Caco-2 (cell line): ENCODE data around the gene LNX2. TPM values are rescaled to one million over a fixed set of nuclear protein-coding genes. Genes with fewer than 3 reads are reported as not detected.

ENCODE experiments used
- BruUV-seq: library from RNA; stranded (reverse); fragments of 400-500 nt; replicated peaks from 2 replicates; lab custom pipeline; 2021; lab: Mats Ljungman, UMichigan
- CTCF ChIA-PET: fragments of 300-600 bp; sonication (Branson Sonifier 250); formaldehyde crosslinking; loops from one replicate; lab custom pipeline; 2022; ENCODE audit warnings: antibody characterized with exemption; lab: Charles Lee
- POLR2A ChIA-PET: fragments of 300-600 bp; sonication (Branson Sonifier 250); formaldehyde crosslinking; loops from one replicate; lab custom pipeline; 2022; ENCODE audit warnings: antibody characterized with exemption; lab: Charles Lee
- DNase-seq, 2 experiments: peaks; one replicate each; pipeline versions ENCODE4 v3.0.0 to v3.0.0-alpha.2; 2020 to 2022
- H3K27me3 ChIP-seq: replicated peaks from 2 replicates; pipeline ENCODE4 v1.6.0; 2011; ENCODE audit warnings: low read length; ENCODE audit not compliant: control insufficient read depth, insufficient read depth
- H3K36me3 ChIP-seq: 2 replicates; pipeline ENCODE4 v1.5.1; 2011; ENCODE audit warnings: low read length; ENCODE audit not compliant: control insufficient read depth, insufficient read depth
- H3K4me1 ChIP-seq: fragments of 250-450 bp; sonication (Bioruptor Pico); 2 replicates; pipeline ENCODE4 v1.5.1; 2020; ENCODE audit warnings: mild to moderate bottlenecking
- H3K4me3 ChIP-seq: 2 replicates; pipeline ENCODE4 v1.5.1; 2011; ENCODE audit warnings: low read depth, mild to moderate bottlenecking, control low read depth, low read length
- H3K9me3 ChIP-seq: fragments of 250-450 bp; sonication (Bioruptor Pico); 2 replicates; pipeline ENCODE4 v1.5.1; 2020; ENCODE audit warnings: mild to moderate bottlenecking, moderate library complexity
- H3K27ac Mint-ChIP-seq: one replicate; pipeline ENCODE4 v1.8.0; 2022; ENCODE audit warnings: mixed read lengths; ENCODE audit not compliant: unreplicated experiment
- H3K27me3 Mint-ChIP-seq: one replicate; pipeline ENCODE4 v1.8.0; 2022; ENCODE audit warnings: mixed read lengths; ENCODE audit not compliant: insufficient read depth, unreplicated experiment
- H3K36me3 Mint-ChIP-seq: one replicate; pipeline ENCODE4 v1.8.0; 2022; ENCODE audit warnings: mild to moderate bottlenecking, mixed read lengths; ENCODE audit not compliant: insufficient read depth, unreplicated experiment
- H3K4me1 Mint-ChIP-seq: one replicate; pipeline ENCODE4 v1.8.0; 2022; ENCODE audit warnings: low read depth, mixed read lengths; ENCODE audit not compliant: unreplicated experiment
- H3K4me3 Mint-ChIP-seq: one replicate; pipeline ENCODE4 v1.8.0; 2022; ENCODE audit warnings: mild to moderate bottlenecking, moderate library complexity, mixed read lengths; ENCODE audit not compliant: unreplicated experiment
- H3K9me3 Mint-ChIP-seq: one replicate; pipeline ENCODE4 v1.8.0; 2022; ENCODE audit warnings: mixed read lengths; ENCODE audit not compliant: unreplicated experiment
- intact Hi-C: fragments of 100-400 bp; cut with micrococcal nuclease; formaldehyde crosslinking; loops from one replicate; pipeline ENCODE4 v1.10.0; 2022; ENCODE audit not compliant: unreplicated experiment
- total RNA-seq: library from RNA; stranded (reverse); gene quantifications from 2 replicates; pipeline ENCODE4 v1.2.3, GENCODE V29; 2022
- TF ChIP-seq, protein P1 (sequence below), 2 experiments: fragments of 200-600 bp in 1 of 2; IDR thresholded peaks; 1 replicate in 1 of 2; 2 replicates in 1 of 2; pipeline versions ENCODE4 v1.5.1 to v1.8.0; 2011 to 2022; ENCODE audit warnings: antibody characterized with exemption in 1 of 2, control low read depth in 1 of 2, inconsistent platforms in 1 of 2, low read depth in 1 of 2, low read length in 1 of 2, mild to moderate bottlenecking in 1 of 2, moderate library complexity in 1 of 2; ENCODE audit not compliant: insufficient read depth in 1 of 2, severe bottlenecking in 1 of 2, unreplicated experiment in 1 of 2

LNX2 gene
- total RNA-seq, 1 experiment from 2014 or later, result 24.4 TPM

DNA sequence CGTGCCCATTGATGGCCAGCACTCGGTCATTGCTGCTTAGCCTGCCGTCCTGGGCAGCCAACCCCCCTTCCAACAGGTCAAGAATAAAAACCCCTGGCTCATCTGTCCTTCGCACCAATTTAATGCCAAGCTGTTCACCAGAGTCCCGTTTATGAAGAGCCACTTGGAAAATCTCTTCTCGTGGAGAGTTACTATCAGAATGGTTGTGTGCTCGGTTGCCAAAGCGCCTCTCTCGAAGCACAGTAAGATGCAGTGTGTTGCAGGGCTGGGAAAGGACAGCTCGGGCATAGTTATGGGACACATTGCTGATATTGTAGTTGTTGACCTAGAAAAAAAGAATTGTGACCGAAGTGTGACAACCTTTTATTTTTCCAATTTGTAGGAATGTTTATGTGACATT lies 57.9 kb downstream of the LNX2 start:
- intact Hi-C loops, result no loop called here
- TF ChIP-seq, protein P1, sequence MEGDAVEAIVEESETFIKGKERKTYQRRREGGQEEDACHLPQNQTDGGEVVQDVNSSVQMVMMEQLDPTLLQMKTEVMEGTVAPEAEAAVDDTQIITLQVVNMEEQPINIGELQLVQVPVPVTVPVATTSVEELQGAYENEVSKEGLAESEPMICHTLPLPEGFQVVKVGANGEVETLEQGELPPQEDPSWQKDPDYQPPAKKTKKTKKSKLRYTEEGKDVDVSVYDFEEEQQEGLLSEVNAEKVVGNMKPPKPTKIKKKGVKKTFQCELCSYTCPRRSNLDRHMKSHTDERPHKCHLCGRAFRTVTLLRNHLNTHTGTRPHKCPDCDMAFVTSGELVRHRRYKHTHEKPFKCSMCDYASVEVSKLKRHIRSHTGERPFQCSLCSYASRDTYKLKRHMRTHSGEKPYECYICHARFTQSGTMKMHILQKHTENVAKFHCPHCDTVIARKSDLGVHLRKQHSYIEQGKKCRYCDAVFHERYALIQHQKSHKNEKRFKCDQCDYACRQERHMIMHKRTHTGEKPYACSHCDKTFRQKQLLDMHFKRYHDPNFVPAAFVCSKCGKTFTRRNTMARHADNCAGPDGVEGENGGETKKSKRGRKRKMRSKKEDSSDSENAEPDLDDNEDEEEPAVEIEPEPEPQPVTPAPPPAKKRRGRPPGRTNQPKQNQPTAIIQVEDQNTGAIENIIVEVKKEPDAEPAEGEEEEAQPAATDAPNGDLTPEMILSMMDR (IDR thresholded peaks at IDR 0.05; ENCODE audit: insufficient read depth in 1 of 2, low read depth in 1 of 2, low read length in 1 of 2, severe bottlenecking in 1 of 2, unreplicated experiment in 1 of 2), result no peak
- ChIA-PET CTCF (no interaction called here), POLR2A (no interaction called here)
- Mint-ChIP-seq H3K27me3 (no peaks in the 10 kb centered on the region), H3K4me3 (no peak overlapping the region), H3K27ac (no peak overlapping the region), H3K4me1 (no peaks in the 10 kb centered on the region), H3K36me3 (peaks cover 17% of the 10 kb centered on the region), H3K9me3 (no peaks in the 10 kb centered on the region)
- BruUV-seq, result no TSS peak
- H3K4me1 ChIP-seq, result no peaks in the 10 kb centered on the region; the same call in 1 of the 2 replicates
- DNase-seq, result no peak
- no peaks in the 10 kb centered on the region for H3K9me3 ChIP-seq
- no peaks in the 10 kb centered on the region; the same call in 1 of the 2 replicates for H3K36me3 ChIP-seq
- H3K4me3 ChIP-seq, result no peak overlapping the region
- H3K27me3 ChIP-seq, result no peaks in the 10 kb centered on the region

DNA sequence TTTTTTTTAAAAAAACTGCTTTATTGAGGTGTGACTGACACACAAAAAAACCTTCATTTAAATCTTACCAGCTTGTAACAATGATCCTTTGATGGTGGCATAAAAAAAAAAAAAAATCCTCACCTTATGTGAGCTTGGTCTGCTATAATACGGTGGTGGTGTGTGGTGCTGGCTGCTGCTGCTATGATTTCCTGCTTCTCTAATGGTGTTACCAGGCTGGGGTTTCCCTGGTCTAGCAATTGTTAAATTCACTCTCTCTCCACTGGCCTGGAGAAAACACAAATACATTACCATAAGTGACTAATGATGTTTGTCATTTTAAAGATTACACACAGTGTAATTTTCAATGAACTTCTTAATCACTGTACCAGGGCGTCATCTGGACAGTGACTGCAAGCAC lies 60.6 kb downstream of the LNX2 start:
- intact Hi-C loops, result no loop called here
- Mint-ChIP-seq H3K27me3 (no peaks in the 10 kb centered on the region), H3K9me3 (peaks cover 10% of the 10 kb centered on the region), H3K36me3 (peaks cover 40% of the 10 kb centered on the region), H3K4me1 (no peaks in the 10 kb centered on the region), H3K27ac (no peak overlapping the region), H3K4me3 (no peak overlapping the region)
- H3K36me3 ChIP-seq, result peaks cover 1% of the 10 kb centered on the region; the same call in 1 of the 2 replicates
- no peaks in the 10 kb centered on the region; the same call in 1 of the 2 replicates for H3K4me1 ChIP-seq
- no peaks in the 10 kb centered on the region for H3K9me3 ChIP-seq
- ChIA-PET POLR2A (no interaction called here), CTCF (no interaction called here)
- DNase-seq, result no peak
- H3K4me3 ChIP-seq, result no peak overlapping the region
- TF ChIP-seq, protein P1 (IDR thresholded peaks at IDR 0.05; ENCODE audit: insufficient read depth in 1 of 2, low read depth in 1 of 2, low read length in 1 of 2, severe bottlenecking in 1 of 2, unreplicated experiment in 1 of 2), result no peak
- no TSS peak for BruUV-seq
- no peaks in the 10 kb centered on the region for H3K27me3 ChIP-seq

DNA sequence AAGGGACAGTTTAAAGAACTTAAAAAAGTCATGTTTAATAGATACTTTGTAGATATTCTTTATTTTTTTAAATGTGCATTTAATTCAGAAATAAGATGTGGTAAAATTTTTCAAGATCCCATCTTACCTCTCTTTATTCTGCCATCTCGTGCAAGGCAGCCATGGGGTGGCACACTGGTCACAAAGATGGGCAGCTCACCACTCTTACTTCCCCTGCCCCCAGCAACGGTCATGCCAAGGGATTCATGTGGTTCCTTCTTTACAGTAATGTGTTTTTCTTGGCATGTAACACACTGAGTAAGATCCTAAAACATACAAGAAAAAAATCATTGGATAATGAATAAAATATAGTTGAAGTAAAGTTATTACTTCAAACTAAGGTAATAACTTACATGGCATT lies 64.2 kb downstream of the LNX2 start:
- DNase-seq, result no peak
- ChIA-PET POLR2A (no interaction called here), CTCF (no interaction called here)

More for the DNA sequence above, 64.2 kb downstream of the LNX2 start:
- TF ChIP-seq, protein P1 (IDR thresholded peaks at IDR 0.05; ENCODE audit: insufficient read depth in 1 of 2, low read depth in 1 of 2, low read length in 1 of 2, severe bottlenecking in 1 of 2, unreplicated experiment in 1 of 2), result no peak
- H3K4me3 Mint-ChIP-seq, result no peak overlapping the region
- no TSS peak for BruUV-seq
- H3K27ac Mint-ChIP-seq, result no peak overlapping the region
- H3K36me3 ChIP-seq, result peaks cover 3% of the 10 kb centered on the region; the same call in 1 of the 2 replicates
- H3K36me3 Mint-ChIP-seq, result peaks cover 33% of the 10 kb centered on the region
- intact Hi-C loops, result no loop called here
- H3K9me3 ChIP-seq, result no peaks in the 10 kb centered on the region
- peaks cover 14% of the 10 kb centered on the region for H3K4me1 Mint-ChIP-seq
- peaks cover 10% of the 10 kb centered on the region for H3K9me3 Mint-ChIP-seq
- no peaks in the 10 kb centered on the region for H3K27me3 Mint-ChIP-seq
- peaks cover 15% of the 10 kb centered on the region for H3K4me1 ChIP-seq
- no peak overlapping the region for H3K4me3 ChIP-seq
- H3K27me3 ChIP-seq, result no peaks in the 10 kb centered on the region
